GM18868 (cell line): ENCODE results near the gene TRDN.

Source experiments
- ATAC-seq: cut with Tn5 transposase; IDR thresholded peaks from one replicate; pipeline ENCODE4 v1.9.1; 2021; ENCODE audit warnings: mild to moderate bottlenecking, moderate library complexity; ENCODE audit not compliant: unreplicated experiment

TRDN gene, protein sequence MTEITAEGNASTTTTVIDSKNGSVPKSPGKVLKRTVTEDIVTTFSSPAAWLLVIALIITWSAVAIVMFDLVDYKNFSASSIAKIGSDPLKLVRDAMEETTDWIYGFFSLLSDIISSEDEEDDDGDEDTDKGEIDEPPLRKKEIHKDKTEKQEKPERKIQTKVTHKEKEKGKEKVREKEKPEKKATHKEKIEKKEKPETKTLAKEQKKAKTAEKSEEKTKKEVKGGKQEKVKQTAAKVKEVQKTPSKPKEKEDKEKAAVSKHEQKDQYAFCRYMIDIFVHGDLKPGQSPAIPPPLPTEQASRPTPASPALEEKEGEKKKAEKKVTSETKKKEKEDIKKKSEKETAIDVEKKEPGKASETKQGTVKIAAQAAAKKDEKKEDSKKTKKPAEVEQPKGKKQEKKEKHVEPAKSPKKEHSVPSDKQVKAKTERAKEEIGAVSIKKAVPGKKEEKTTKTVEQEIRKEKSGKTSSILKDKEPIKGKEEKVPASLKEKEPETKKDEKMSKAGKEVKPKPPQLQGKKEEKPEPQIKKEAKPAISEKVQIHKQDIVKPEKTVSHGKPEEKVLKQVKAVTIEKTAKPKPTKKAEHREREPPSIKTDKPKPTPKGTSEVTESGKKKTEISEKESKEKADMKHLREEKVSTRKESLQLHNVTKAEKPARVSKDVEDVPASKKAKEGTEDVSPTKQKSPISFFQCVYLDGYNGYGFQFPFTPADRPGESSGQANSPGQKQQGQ

GRCh38 chr6:123636782-123637181 lies at the start of gene TRDN:
TRDN (minus strand) TSS chr6:123636950; CDS start chr6:123636775, 175 bp downstream.
- ATAC-seq, result no peak

DNA sequence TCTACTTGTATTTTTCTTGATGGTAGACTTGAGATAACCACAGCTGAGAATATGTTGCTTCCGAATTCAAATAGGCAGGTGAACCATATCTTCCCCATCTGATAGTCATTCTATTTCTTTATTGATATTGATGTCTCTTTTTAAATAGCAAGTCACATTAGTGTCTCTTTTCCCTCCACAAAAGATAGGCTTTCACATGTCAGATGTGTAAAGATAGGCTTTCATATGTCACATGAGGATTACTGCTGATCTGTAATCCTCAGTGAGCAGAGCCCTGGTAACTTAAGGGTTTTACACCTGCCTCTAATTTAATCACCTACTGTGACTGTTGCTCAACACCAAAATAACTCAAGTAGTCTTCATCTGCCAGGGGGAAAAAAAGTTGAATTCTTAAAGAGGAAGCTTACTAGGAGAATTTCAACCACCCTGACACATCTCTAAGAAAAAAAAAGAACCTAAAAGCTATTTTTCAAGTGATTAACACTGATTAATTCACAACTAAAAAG lies 45.3 kb upstream of the TRDN start:
- no peak for ATAC-seq

GRCh38 chr6:123677897-123678296 lies 41.1 kb upstream of the TRDN start:
- no peak for ATAC-seq

GRCh38 chr6:123676793-123677192 lies 40.0 kb upstream of the TRDN start:
- no peak for ATAC-seq

- no peak for ATAC-seq
Observed at GRCh38 chr6:123668965-123669591, 32.3 kb upstream of the TRDN start.

DNA sequence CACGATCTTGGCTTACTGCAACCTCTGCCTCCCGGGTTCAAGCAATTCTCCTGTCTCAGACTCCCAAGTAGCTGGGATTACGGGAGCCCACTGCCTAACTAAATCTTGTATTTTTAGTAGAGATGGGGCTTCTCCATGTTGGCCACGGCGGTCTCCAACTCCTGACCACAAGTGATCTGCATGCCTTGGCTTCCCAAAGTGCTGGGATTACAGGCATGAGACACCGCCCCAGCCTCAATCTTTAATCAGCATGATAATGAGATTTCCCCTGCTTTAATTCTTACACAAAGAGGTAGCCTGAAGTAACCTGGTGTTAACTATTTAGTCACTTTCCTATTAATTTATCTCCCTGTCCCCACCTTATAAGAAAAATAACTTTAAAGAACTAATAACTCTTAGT lies 31.3 kb upstream of the TRDN start:
- ATAC-seq, result no peak

DNA sequence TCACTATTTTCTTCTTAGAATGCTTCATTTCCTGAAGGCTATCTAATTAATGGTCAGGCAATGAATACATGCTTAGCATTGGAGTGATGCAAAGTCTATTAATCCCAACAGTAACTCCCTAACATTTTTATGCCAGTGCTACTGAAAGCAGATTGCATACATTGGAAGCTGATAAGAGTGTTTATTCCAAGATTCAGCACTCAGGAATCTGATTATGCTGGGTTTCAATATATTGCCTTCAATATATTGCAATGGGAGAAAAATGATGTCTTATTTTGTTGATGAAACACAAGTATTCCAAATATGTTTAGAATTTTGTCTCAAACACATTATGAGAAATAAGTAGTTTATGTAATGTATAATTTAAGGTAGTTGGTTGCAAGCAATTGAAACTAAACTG lies 26.7 kb upstream of the TRDN start:
- no peak for ATAC-seq

DNA sequence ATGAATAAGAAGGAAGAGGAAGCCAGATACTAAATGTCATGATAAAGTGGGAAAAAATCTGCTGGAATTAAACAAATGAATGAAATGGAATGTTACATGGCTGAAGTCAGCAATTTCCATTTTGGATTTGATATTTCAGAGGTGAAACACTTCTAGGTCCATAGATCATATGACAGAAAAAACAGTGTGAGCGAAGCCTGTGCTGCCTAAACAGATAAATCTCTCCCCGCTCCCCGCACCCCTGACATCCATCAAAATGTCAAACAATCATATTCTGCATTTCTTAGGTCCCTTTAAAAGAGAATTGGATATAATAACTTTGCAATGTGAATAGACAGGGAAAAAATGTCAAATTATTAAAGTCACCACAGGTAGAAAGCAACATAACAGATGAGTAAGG lies 26.0 kb upstream of the TRDN start:
- no peak for ATAC-seq

DNA sequence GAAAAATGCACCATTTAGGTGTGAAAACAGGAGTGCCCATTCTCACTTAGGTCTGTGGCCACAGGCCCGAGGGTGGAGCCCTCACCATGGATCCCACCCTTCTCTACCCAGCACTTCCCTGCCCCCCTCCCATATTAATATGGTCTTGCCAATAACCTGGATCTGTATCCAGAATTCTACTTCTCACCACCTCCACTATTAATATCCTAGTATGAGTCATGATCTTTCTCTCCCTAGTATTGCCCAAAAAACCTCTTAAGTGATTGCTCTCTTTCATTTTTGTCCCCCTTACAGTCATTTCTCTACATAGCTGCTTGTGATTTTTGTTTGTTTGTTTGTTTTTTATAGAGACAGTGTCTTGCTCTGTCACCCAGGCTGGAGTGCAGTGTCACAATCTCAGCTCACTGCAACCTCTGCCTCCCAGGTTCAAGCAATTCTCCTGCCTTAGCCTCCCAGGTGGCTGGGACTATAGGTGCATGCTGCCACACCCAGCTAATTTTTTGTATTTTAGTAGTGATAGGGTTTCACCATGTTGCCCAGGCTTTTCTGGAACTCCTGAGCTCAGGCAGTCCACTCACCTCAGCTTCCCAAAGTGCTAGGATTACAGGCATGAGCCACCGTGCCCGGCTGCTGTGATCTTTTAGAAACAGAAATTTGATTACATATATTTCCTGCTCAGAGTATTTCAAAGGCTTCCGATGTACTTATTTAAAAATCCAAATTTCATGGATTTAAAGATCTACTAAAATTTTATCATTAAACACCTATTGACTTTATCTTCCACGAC lies 24.5 kb upstream of the TRDN start:
- ATAC-seq, result no peak

GRCh38 chr6:123659960-123660748 lies 23.4 kb upstream of the TRDN start:
- no peak for ATAC-seq

- ATAC-seq, result no peak
Observed at GRCh38 chr6:123658848-123659247, 22.1 kb upstream of the TRDN start.

GRCh38 chr6:123655521-123656306 lies 19.0 kb upstream of the TRDN start:
- peak; percentile 90 for ATAC-seq

GRCh38 chr6:123648723-123649122 lies 12.0 kb upstream of the TRDN start:
- ATAC-seq, result no peak

DNA sequence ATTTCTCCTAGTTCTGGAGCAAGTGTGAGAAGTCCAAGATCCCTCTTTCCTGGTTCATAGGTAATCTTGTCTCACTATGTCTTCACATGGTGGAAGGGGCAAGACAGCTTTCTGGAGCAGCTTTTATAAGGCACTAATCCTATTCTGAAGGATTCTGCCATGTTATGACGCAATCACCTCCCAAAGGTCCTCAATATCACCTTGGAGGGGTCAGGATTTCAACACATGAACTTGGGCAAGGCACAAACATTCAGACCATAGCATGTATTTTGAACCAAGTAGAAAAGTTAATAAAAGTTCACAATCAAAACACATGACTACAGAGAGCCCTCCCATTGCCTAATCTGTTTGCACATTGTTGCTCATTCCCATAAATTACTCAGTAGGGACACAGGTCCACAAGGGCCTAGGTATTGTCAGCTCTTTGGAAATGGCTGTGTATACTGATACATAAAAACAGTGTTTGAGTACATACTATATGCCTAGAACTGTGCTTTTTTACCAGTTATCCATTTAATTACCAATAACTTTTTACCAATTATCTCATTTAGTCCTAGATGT lies 11.3 kb upstream of the TRDN start:
- ATAC-seq, result no peak

- ATAC-seq, result no peak
Observed at GRCh38 chr6:123641497-123641896, 4.7 kb upstream of the TRDN start.

DNA sequence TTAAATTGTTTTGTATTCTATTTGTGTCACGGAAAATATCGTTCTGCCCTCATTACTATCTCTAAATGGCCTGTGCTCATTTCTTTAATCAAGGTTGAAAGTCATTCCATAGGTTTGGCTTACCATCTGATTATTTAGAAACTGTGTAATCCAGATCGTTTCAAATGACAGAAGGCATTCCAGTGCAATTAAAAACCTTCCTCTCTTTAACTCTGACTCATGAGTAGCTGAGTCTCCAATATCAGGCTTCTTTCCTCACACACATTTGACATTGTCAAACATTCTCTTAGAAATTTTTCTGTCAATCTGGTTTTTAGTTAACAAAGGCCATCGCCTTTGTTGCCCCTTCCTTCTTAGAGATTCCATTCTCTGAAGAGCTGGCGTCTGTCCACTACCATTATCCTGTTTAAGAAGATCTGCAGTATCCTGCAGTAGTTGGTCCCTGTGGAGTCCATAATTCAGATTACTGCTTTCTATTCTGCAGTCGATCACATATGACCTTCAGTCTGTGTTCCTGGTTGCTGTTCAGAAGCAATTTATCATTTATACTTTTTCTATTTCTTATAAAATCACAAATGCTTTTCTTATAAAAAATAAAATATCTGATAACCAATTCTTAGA lies 3.9 kb upstream of the TRDN start:
- no peak for ATAC-seq

GRCh38 chr6:123638865-123639264 lies 2.1 kb upstream of the TRDN start:
- ATAC-seq, result no peak

DNA sequence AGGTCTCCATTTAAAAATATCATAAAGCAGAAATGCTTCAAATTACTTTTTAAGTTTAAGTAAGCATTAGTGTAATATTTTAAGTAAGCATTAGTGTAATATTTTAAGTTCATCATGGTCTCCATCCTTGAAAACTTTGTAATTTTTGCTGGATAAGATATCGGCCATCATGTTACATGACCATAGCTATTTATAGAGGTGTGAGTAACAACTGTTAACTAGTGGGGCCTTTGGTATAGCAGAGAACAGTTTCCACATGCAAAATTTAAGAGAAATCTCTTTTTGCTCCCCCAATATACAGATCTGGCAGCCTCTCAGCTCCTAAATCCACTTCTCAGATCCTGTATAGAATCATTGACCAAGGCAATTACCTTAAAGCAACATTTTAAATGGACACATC lies 468 bp downstream of the TRDN start:
- ATAC-seq, result no peak

- no peak for ATAC-seq
Observed at GRCh38 chr6:123635567-123635966, 1.2 kb downstream of the TRDN start.
